IMR-90 (cell line): Measurements from ENCODE around the gene TNS3.

Source experiments
- CEBPB ChIP-seq: IDR thresholded peaks from 2 replicates; pipeline ENCODE4 v1.6.1; 2012; ENCODE audit warnings: low read depth, low read length, improper control_type of control experiment
- CTCF ChIP-seq: conservative IDR thresholded peaks from 2 replicates; pipeline ENCODE4 v1.5.1; 2012; ENCODE audit warnings: mild to moderate bottlenecking, low read depth, low read length, improper control_type of control experiment
- FOS ChIP-seq: fragments of 150-350 bp; IDR thresholded peaks from 2 replicates; pipeline ENCODE4 v1.6.1; 2016; ENCODE audit warnings: low read depth, low read length
- MAFK ChIP-seq: IDR thresholded peaks from 2 replicates; pipeline ENCODE4 v1.6.1; 2012; ENCODE audit warnings: low read depth, low read length, improper control_type of control experiment
- MXI1 ChIP-seq: IDR thresholded peaks from 2 replicates; pipeline ENCODE4 v1.6.1; 2012; ENCODE audit warnings: low read depth, mild to moderate bottlenecking, low read length, moderate library complexity, borderline replicate concordance
- NFE2L2 ChIP-seq: fragments of 150-350 bp; IDR thresholded peaks from 2 replicates; pipeline ENCODE4 v1.6.1; 2016; ENCODE audit warnings: low read depth, mild to moderate bottlenecking, low read length
- POLR2A ChIP-seq: IDR thresholded peaks from 2 replicates; pipeline ENCODE4 v1.6.1; 2012; ENCODE audit warnings: mild to moderate bottlenecking, low read depth, low read length
- RAD21 ChIP-seq: IDR thresholded peaks from 2 replicates; pipeline ENCODE4 v1.6.1; 2012; ENCODE audit warnings: low read length, improper control_type of control experiment
- RCOR1 ChIP-seq: IDR thresholded peaks from 2 replicates; pipeline ENCODE4 v1.6.1; 2012; ENCODE audit warnings: mild to moderate bottlenecking, low read length, improper control_type of control experiment; ENCODE audit not compliant: insufficient replicate concordance
- RFX5 ChIP-seq: IDR thresholded peaks from 2 replicates; pipeline ENCODE4 v1.8.0; 2012; ENCODE audit warnings: low read depth, mild to moderate bottlenecking, low read length, moderate library complexity

DNA sequence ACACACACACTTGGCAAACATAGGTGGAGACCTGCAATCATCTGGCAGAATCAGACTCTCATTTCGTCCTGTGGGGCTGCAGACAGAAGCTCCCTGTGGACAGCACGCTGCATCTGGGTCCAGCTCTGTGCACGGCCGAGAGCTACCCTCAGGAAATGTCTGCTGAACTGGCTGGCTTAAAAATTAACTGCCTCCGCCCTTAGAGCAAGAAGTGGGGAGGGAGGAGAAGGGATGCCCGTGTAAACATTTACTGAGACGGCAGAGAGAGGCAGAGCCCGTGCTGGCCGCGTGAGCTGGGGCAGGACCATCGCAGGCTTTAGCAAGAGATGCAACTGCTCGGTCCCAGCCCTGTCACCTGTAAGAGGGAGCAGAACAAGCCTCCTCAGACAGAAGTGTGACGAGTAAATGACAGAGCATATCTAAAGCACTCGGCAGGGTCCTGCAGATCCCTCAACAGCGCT lies 81.8 kb downstream of the TNS3 start:
- no peak for TF ChIP-seq CTCF
- no peak; the same call in 1 of the 2 replicates for TF ChIP-seq POLR2A
- TF ChIP-seq RCOR1: no peak
- TF ChIP-seq RAD21: no peak
- TF ChIP-seq RFX5: no peak
- no peak for TF ChIP-seq MXI1
- no peak for TF ChIP-seq MAFK
- TF ChIP-seq CEBPB: no peak
- no peak for TF ChIP-seq NFE2L2
- TF ChIP-seq FOS: no peak
